H1 (cell line): ENCODE results near the gene SFRP5. TPM values are rescaled to one million over a fixed set of nuclear protein-coding genes. Genes with fewer than 3 reads are reported as not detected.

ENCODE experiments used
- GTF2F1 ChIP-seq: IDR thresholded peaks from 2 replicates; pipeline ENCODE4 v1.6.1; 2012; ENCODE audit warnings: low read depth, low read length, improper control_type of control experiment, borderline replicate concordance
- polyA plus RNA-seq, 7 experiments: library from polyadenylated mRNA; depleted of rRNA in 3 of 7; stranded (reverse) in 5 of 7; unstranded in 2 of 7; fragments of >200 nt in 5 of 7; fragments of 200-250 nt in 2 of 7; gene quantifications; 1 replicate in 5 of 7; 2 replicates in 1 of 7; 4 replicates in 1 of 7; pipeline versions ENCODE4 v1.2.1 to v1.2.3, GENCODE V29; 2011 to 2013; ENCODE audit warnings: missing spikeins in 2 of 7, mixed read lengths in 2 of 7
- total RNA-seq: library from RNA; stranded (reverse); fragmentation: NEBNext Ultra II Directional; extraction: Animal tissue kit (Norgen Biotek cat#: 25700); gene quantifications from 2 replicates; pipeline ENCODE4 v1.2.1, GENCODE V29; 2021
- TF ChIP-seq, protein P1 (sequence below), 3 experiments: IDR thresholded peaks; 1 replicate in 2 of 3; 2 replicates in 1 of 3; pipeline versions ENCODE4 v1.5.1 to v1.6.1; 2011; ENCODE audit warnings: low read length in 3 of 3, mild to moderate bottlenecking in 3 of 3, inconsistent platforms in 2 of 3, low read depth in 1 of 3, moderate library complexity in 1 of 3; ENCODE audit not compliant: insufficient read depth in 1 of 3; ENCODE audit errors: control extremely low read depth in 1 of 3

The SFRP5 gene
- total and polyA plus RNA-seq, 2 of the 8 experiments (the other 6 are each of a cell fraction or from before 2014, with no cell fraction given): 3.9 to 5.9 TPM

DNA sequence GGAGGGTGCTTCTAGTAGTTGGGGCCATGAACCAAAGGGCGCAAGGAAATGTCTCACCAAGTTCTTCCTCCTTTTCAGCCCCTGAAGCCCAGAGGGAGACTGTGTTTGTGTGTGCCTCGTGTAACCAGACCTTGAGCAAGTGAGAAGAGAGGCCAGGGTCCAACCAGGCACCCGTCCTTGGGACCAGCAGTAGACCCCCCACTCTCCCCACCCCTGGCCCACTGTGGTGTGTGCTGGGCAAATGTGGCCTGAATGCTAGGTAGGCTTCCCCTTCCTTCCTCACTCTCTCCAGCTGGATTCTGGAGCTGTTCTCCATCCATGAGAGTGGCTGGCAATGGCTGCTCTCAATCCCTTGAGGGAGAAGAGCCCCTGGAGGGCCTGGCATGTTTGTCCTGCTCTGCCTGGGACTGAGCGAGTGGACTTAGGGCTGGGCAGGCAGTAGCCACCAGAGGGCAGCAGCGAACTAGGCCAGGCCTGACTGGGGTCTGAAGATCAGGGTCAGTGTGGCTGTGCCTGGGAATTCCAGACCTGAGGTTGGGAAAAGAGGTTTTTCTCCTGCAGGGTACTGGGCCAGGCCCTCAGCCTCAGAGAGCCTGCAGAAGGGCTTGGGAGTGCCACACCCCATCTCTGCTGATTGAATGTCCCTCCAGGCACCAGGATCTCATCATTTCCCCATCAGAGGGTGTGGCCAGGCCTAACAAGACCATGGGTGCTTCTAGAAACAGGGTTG is 12.5 kb downstream of the SFRP5 start (continued):
- TF ChIP-seq, protein P1, sequence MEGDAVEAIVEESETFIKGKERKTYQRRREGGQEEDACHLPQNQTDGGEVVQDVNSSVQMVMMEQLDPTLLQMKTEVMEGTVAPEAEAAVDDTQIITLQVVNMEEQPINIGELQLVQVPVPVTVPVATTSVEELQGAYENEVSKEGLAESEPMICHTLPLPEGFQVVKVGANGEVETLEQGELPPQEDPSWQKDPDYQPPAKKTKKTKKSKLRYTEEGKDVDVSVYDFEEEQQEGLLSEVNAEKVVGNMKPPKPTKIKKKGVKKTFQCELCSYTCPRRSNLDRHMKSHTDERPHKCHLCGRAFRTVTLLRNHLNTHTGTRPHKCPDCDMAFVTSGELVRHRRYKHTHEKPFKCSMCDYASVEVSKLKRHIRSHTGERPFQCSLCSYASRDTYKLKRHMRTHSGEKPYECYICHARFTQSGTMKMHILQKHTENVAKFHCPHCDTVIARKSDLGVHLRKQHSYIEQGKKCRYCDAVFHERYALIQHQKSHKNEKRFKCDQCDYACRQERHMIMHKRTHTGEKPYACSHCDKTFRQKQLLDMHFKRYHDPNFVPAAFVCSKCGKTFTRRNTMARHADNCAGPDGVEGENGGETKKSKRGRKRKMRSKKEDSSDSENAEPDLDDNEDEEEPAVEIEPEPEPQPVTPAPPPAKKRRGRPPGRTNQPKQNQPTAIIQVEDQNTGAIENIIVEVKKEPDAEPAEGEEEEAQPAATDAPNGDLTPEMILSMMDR (IDR thresholded peaks at IDR 0.05; ENCODE audit: control extremely low read depth in 1 of 3, insufficient read depth in 1 of 3, low read depth in 1 of 3, low read length in 3 of 3): peak; percentile 96 to 99 (median 99)
- TF ChIP-seq GTF2F1: 0 out of 2 replicates have a peak, but pooled peaks have one; percentile 10
